ENCODE measurements around the gene IMMP2L. TPM values are rescaled to one million over a fixed set of nuclear protein-coding genes. Genes with fewer than 3 reads are reported as not detected.

The IMMP2L gene
- total RNA-seq, 1 experiment from 2014 or later, result 8.6 TPM

GRCh38 chr7:110905773-110906566 lies 656.3 kb downstream of the IMMP2L start:
- Histone ChIP-seq H3K9me3 (ENCODE audit: low read length) (no peaks in the 10 kb centered on the region), H3K9me2 (replicated peaks; ENCODE audit: low read length) (no peaks in the 10 kb centered on the region), H3K36me3 (ENCODE audit: low read depth, low read length) (no peaks in the 10 kb centered on the region), H3K79me2 (ENCODE audit: low read length) (no peaks in the 10 kb centered on the region), H3K4me2 (ENCODE audit: low read length) (no peak overlapping the region), H3F3A (ENCODE audit: low read length, unreplicated experiment) (no peaks in the 10 kb centered on the region), H3K9ac (ENCODE audit: low read length) (no peak overlapping the region), H4K20me1 (ENCODE audit: low read length) (no peaks in the 10 kb centered on the region), H3K4me1 (ENCODE audit: insufficient read depth, low read length) (peaks cover 16% of the 10 kb centered on the region), H3K27ac (ENCODE audit: low read length) (no peak overlapping the region), H3K4me3 (ENCODE audit: low read length) (no peak overlapping the region), H2AFZ (ENCODE audit: low read length) (no peak overlapping the region), H3K27me3 (ENCODE audit: low read length) (no peaks in the 10 kb centered on the region)
- ChIA-PET CTCF (no interaction called here), POLR2A (ENCODE audit: unreplicated experiment) (no interaction called here)
- no TSS peak for BruUV-seq (replicated peaks)
- TF ChIP-seq EZH2phosphoT487 (IDR thresholded peaks at IDR 0.05; ENCODE audit: borderline replicate concordance, low read length) (no peak), CTCF (conservative IDR thresholded peaks at IDR 0.05; ENCODE audit: low read depth, low read length) (no peak), EZH2 (IDR thresholded peaks at IDR 0.05; ENCODE audit: low read length, unreplicated experiment) (no peak)
- intact Hi-C loops (cut with micrococcal nuclease), result no loop called here
- DNase-seq (no peak), ATAC-seq (no peak)

- Histone ChIP-seq H3K9me3 (ENCODE audit: low read length) (no peaks in the 10 kb centered on the region), H2AFZ (ENCODE audit: low read length) (no peak overlapping the region), H3K79me2 (ENCODE audit: low read length) (no peaks in the 10 kb centered on the region), H3F3A (ENCODE audit: low read length, unreplicated experiment) (no peaks in the 10 kb centered on the region), H3K27me3 (ENCODE audit: low read length) (no peaks in the 10 kb centered on the region), H3K27ac (ENCODE audit: low read length) (no peak overlapping the region), H3K4me1 (ENCODE audit: insufficient read depth, low read length) (no peaks in the 10 kb centered on the region), H3K4me2 (ENCODE audit: low read length) (no peak overlapping the region), H3K4me3 (ENCODE audit: low read length) (no peak overlapping the region), H3K9me2 (replicated peaks; ENCODE audit: low read length) (no peaks in the 10 kb centered on the region), H4K20me1 (ENCODE audit: low read length) (no peaks in the 10 kb centered on the region), H3K9ac (ENCODE audit: low read length) (no peak overlapping the region), H3K36me3 (ENCODE audit: low read depth, low read length) (no peaks in the 10 kb centered on the region)
- POLR2A ChIA-PET (ENCODE audit: unreplicated experiment), result no interaction called here
- no peak for TF ChIP-seq EZH2phosphoT487 (IDR thresholded peaks at IDR 0.05; ENCODE audit: borderline replicate concordance, low read length)
- CTCF ChIA-PET, result no interaction called here
- DNase-seq, result no peak
- intact Hi-C loops (cut with micrococcal nuclease), result no loop called here
- ATAC-seq, result no peak
- no TSS peak for BruUV-seq (replicated peaks)
Measured at GRCh38 chr7:110898516-110898915, 663.8 kb downstream of the IMMP2L start.

- Histone ChIP-seq H3K27ac (ENCODE audit: low read length) (no peak overlapping the region), H3K79me2 (ENCODE audit: low read length) (no peaks in the 10 kb centered on the region), H2AFZ (ENCODE audit: low read length) (no peak overlapping the region), H3K4me1 (ENCODE audit: insufficient read depth, low read length) (no peaks in the 10 kb centered on the region), H4K20me1 (ENCODE audit: low read length) (no peaks in the 10 kb centered on the region), H3K27me3 (ENCODE audit: low read length) (no peaks in the 10 kb centered on the region), H3K9ac (ENCODE audit: low read length) (no peak overlapping the region), H3K36me3 (ENCODE audit: low read depth, low read length) (no peaks in the 10 kb centered on the region), H3K4me3 (ENCODE audit: low read length) (no peak overlapping the region), H3K4me2 (ENCODE audit: low read length) (no peak overlapping the region), H3K9me2 (replicated peaks; ENCODE audit: low read length) (no peaks in the 10 kb centered on the region), H3K9me3 (ENCODE audit: low read length) (no peaks in the 10 kb centered on the region), H3F3A (ENCODE audit: low read length, unreplicated experiment) (no peaks in the 10 kb centered on the region)
- ATAC-seq (no peak), DNase-seq (no peak)
- intact Hi-C loops (cut with micrococcal nuclease), result no loop called here
- ChIA-PET POLR2A (ENCODE audit: unreplicated experiment) (no interaction called here), CTCF (no interaction called here)
- BruUV-seq (replicated peaks), result no TSS peak
- TF ChIP-seq EZH2phosphoT487 (IDR thresholded peaks at IDR 0.05; ENCODE audit: borderline replicate concordance, low read length) (no peak), CTCF (conservative IDR thresholded peaks at IDR 0.05; ENCODE audit: low read depth, low read length) (no peak), EZH2 (IDR thresholded peaks at IDR 0.05; ENCODE audit: low read length, unreplicated experiment) (no peak)
Measured at GRCh38 chr7:110897538-110897937, 664.8 kb downstream of the IMMP2L start.
